Fibroblast of lung (primary cell): ENCODE data around the gene MMS22L. TPM values are rescaled to one million over a fixed set of nuclear protein-coding genes. Genes with fewer than 3 reads are reported as not detected.

Experiments used
- DNase-seq, 2 donors: peaks; one replicate each; pipeline versions ENCODE4 v3.0.0 to v3.0.0-alpha.2; 2010; ENCODE audit warnings: low read depth in 2 of 2
- H2AFZ ChIP-seq: 2 replicates; pipeline ENCODE4 v1.5.1; 2012; ENCODE audit warnings: low read length, control low read depth, inconsistent platforms
- H3K27ac ChIP-seq: 2 replicates; pipeline ENCODE4 v1.5.1; 2011; ENCODE audit warnings: low read length, control low read depth; ENCODE audit not compliant: insufficient read depth
- H3K27me3 ChIP-seq: 2 replicates; pipeline ENCODE4 v1.5.1; 2011; ENCODE audit warnings: mild to moderate bottlenecking, low read length; ENCODE audit not compliant: control insufficient read depth, insufficient read depth
- H3K36me3 ChIP-seq: 2 replicates; pipeline ENCODE4 v1.5.1; 2011; ENCODE audit warnings: low read length; ENCODE audit not compliant: control insufficient read depth, insufficient read depth
- H3K4me1 ChIP-seq: 2 replicates; pipeline ENCODE4 v1.5.1; 2011; ENCODE audit warnings: low read length; ENCODE audit not compliant: control insufficient read depth, insufficient read depth; ENCODE audit errors: extremely low read depth
- H3K4me2 ChIP-seq: 2 replicates; pipeline ENCODE4 v1.5.1; 2011; ENCODE audit warnings: low read length, control low read depth; ENCODE audit not compliant: insufficient read depth; ENCODE audit errors: extremely low read depth
- H3K4me3 ChIP-seq, 4 experiments: fragments of 200-600 bp in 1 of 4; sonication (generic) in 1 of 4; replicated peaks in 1 of 4; 2 replicates each; pipeline ENCODE4 v1.5.1; 2011 to 2016; ENCODE audit warnings: low read length in 4 of 4, low read depth in 3 of 4, mild to moderate bottlenecking in 3 of 4, control low read depth in 2 of 4, inconsistent platforms in 1 of 4, mixed read lengths in 1 of 4; ENCODE audit not compliant: insufficient read depth in 1 of 4; ENCODE audit errors: control extremely low read depth in 1 of 4
- H3K79me2 ChIP-seq: 2 replicates; pipeline ENCODE4 v1.5.1; 2012; ENCODE audit warnings: mild to moderate bottlenecking, low read length, inconsistent platforms; ENCODE audit not compliant: control insufficient read depth, insufficient read depth
- H3K9ac ChIP-seq: 2 replicates; pipeline ENCODE4 v1.5.1; 2011; ENCODE audit warnings: mild to moderate bottlenecking, low read length, control low read depth; ENCODE audit not compliant: insufficient read depth
- H3K9me3 ChIP-seq: 2 replicates; pipeline ENCODE4 v1.5.1; 2012; ENCODE audit warnings: low read depth, low read length; ENCODE audit not compliant: control insufficient read depth, insufficient read depth
- H4K20me1 ChIP-seq: 2 replicates; pipeline ENCODE4 v1.5.1; 2011; ENCODE audit warnings: low read length; ENCODE audit not compliant: control insufficient read depth, insufficient read depth; ENCODE audit errors: extremely low read depth
- CTCF ChIP-seq, 2 donors: IDR thresholded peaks in 1 of 2; conservative IDR thresholded peaks in 1 of 2; 1 replicate in 1 of 2; 2 replicates in 1 of 2; pipeline ENCODE4 v1.5.1; 2011 to 2012; ENCODE audit warnings: low read length in 2 of 2, control low read depth in 1 of 2, inconsistent platforms in 1 of 2, low read depth in 1 of 2, mild to moderate bottlenecking in 1 of 2
- EZH2 ChIP-seq: IDR thresholded peaks from 2 replicates; pipeline ENCODE4 v1.5.1; 2012; ENCODE audit warnings: low read length, control low read depth, mild to moderate bottlenecking; ENCODE audit errors: missing control alignments
- polyA plus RNA-seq, 2 donors: library from polyadenylated mRNA; depleted of rRNA in 1 of 2; stranded (reverse) in 1 of 2; unstranded in 1 of 2; fragments of >200 nt; gene quantifications; 2 replicates each; pipeline ENCODE4 v1.2.1, GENCODE V29; 2011 to 2012; ENCODE audit warnings: missing spikeins in 1 of 2
- total RNA-seq: library from RNA; depleted of rRNA; stranded (reverse); fragments of >200 nt; gene quantifications from 2 replicates; pipeline ENCODE4 v1.2.1, GENCODE V29; 2014

The MMS22L gene
- total and polyA plus RNA-seq, 2 donors (not counting 1 experiment from before 2014, with no cell fraction given) = 9.5 to 11.1 TPM

DNA sequence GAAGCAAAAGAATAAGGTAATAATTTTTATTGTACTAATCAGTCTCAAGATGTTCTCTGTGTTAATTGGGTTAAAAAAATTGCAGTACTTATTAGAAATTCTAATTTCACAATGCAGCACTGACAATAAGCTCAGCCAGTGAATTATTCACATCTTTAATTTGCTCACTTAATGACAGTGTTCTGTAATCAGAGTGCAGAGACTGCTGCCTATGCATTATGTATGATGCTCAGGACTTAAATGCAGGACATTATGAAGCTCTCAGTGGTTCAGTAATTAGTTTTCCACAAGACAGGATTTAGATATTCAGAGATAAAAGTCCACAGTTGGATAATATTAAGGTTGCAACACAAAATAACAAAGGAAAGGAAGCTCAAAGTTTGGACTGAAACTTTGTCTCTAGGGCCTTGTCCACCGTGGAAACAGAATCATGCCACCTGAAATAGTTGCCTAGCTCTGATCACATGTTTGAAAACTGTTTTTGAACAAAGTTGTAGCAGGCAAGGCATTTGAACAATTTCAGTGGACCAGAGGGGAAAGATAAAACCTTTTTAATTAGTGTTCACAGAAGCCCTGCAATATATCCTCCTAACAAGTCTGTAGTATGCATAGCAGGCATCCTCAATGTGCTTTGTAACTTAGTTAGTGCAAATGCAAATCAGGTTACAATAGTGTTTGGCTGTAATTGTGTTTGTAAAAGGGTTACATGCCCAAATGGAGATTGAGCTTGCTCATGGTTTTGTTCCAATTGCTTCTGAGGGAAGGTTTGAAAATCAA is 23.7 kb upstream of the MMS22L start:
- peaks cover 4% of the 10 kb centered on the region for H3K27me3 ChIP-seq
- no peaks in the 10 kb centered on the region for H3K4me1 ChIP-seq
- no peak overlapping the region for H3K9ac ChIP-seq
- H3K27ac ChIP-seq = no peak overlapping the region
- no peaks in the 10 kb centered on the region for H3K79me2 ChIP-seq
- H3K4me3 ChIP-seq = no peak overlapping the region
- H3K9me3 ChIP-seq = no peaks in the 10 kb centered on the region
- H2AFZ ChIP-seq = no peak overlapping the region
- no peak overlapping the region for H3K4me2 ChIP-seq
- TF ChIP-seq EZH2 (no peak), CTCF (conservative IDR thresholded peaks at IDR 0.05 in 1 of 2, IDR thresholded peaks at IDR 0.05 in 1 of 2; ENCODE audit: low read depth in 1 of 2, low read length in 2 of 2) (no peak)
- DNase-seq = no peak
- no peaks in the 10 kb centered on the region for H4K20me1 ChIP-seq
- no peaks in the 10 kb centered on the region for H3K36me3 ChIP-seq

GRCh38 chr6:97305414-97306066 is 22.5 kb upstream of the MMS22L start:
- TF ChIP-seq CTCF (conservative IDR thresholded peaks at IDR 0.05 in 1 of 2, IDR thresholded peaks at IDR 0.05 in 1 of 2; ENCODE audit: low read depth in 1 of 2, low read length in 2 of 2) = no peak
- TF ChIP-seq EZH2 = no peak
- Histone ChIP-seq H2AFZ (no peak overlapping the region), H3K27me3 (peaks cover 4% of the 10 kb centered on the region), H3K79me2 (no peaks in the 10 kb centered on the region), H3K9ac (no peak overlapping the region), H3K9me3 (no peaks in the 10 kb centered on the region), H3K36me3 (no peaks in the 10 kb centered on the region), H3K4me1 (no peaks in the 10 kb centered on the region), H4K20me1 (no peaks in the 10 kb centered on the region), H3K4me2 (no peak overlapping the region), H3K27ac (no peak overlapping the region), H3K4me3 (no peak overlapping the region)
- DNase-seq = no peak

DNA sequence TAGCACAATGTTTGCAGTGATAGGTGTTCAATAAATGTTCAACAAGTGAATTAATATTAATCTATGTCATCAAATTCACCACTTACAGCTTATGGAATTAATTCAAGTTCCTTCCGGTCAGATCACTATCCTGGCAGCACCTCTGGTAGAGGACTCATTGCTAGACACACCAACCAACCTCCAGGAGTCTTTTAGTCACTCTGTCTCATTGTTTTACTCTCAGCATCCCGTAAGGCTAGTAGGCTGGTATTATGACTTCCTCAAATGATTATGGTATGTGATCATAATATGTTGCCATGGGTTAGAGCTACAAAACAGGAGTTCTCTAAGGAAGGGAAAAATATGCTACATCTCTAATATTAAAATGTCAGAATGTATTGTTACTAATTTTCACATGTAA is 21.7 kb upstream of the MMS22L start:
- Histone ChIP-seq H3K4me3 (no peak overlapping the region), H3K9me3 (no peaks in the 10 kb centered on the region), H3K36me3 (no peaks in the 10 kb centered on the region), H2AFZ (no peak overlapping the region), H3K79me2 (no peaks in the 10 kb centered on the region), H3K4me1 (no peaks in the 10 kb centered on the region), H3K9ac (no peak overlapping the region), H3K27ac (no peak overlapping the region), H3K4me2 (no peak overlapping the region), H4K20me1 (no peaks in the 10 kb centered on the region), H3K27me3 (peaks cover 4% of the 10 kb centered on the region)
- DNase-seq = no peak
- TF ChIP-seq EZH2 (no peak), CTCF (conservative IDR thresholded peaks at IDR 0.05 in 1 of 2, IDR thresholded peaks at IDR 0.05 in 1 of 2; ENCODE audit: low read depth in 1 of 2, low read length in 2 of 2) (no peak)
